Measurements from ENCODE around the gene ACSM6. TPM values are rescaled to one million over a fixed set of nuclear protein-coding genes. Genes with fewer than 3 reads are reported as not detected.

The ACSM6 gene
- total and polyA plus RNA-seq, 2 donors (not counting 3 experiments of a cell fraction or from before 2014, with no cell fraction given), result not detected

DNA sequence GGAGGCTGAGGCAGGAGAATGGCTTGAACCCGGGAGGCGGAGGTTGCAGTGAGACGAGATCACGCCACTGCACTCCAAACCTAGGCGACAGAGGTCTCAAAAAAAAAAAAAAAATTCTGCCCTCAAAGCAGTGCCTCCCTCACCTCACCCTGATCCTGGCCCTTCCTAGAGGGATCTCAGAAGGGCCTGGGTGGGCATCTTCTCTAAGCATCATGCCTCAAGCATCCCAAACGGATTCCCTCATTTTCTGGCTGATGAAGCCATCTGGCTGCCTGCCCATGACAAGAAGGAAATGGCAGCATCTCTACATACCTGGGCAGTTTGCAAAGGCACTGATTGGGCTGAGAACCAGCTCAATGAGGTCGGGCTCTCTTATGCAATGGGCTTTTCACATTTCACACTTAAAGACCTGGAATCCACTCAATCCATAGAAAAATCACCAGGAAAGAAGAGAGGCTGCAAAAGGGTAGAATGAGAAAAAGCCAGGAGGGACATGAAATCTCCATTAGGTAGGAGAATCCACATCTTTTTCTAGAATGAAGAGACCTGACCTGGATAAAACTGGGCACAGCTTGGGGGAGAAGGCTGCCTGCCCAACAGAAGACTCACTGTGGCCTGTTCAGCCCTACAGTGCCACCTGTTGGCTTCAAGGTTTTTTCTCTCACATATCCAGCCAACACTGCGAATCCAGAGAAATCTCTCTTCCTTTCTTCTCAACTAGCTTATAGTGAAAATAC lies 48.7 kb downstream of the ACSM6 start:
- Histone ChIP-seq H3K9me1 (replicated peaks; ENCODE audit: control insufficient read depth, extremely low read depth, insufficient read depth, low read length) (no peaks in the 10 kb centered on the region), H3K9ac (replicated peaks; ENCODE audit: extremely low read depth, insufficient read depth, low read length) (no peak overlapping the region), H3K36me3 (ENCODE audit: control insufficient read depth in 2 of 2, extremely low read depth in 1 of 2, insufficient read depth in 2 of 2, low read length in 2 of 2) (peaks cover 4 to 36% of the 10 kb centered on the region in 2 experiments), H4K20me1 (replicated peaks; ENCODE audit: control insufficient read depth, extremely low read depth, insufficient read depth, low read length) (no peaks in the 10 kb centered on the region), H3K79me2 (ENCODE audit: control insufficient read depth, insufficient read depth, low read length) (no peaks in the 10 kb centered on the region), H3K9me3 (replicated peaks; ENCODE audit: control insufficient read depth, insufficient read depth, low read length) (no peaks in the 10 kb centered on the region), H3K4me1 (ENCODE audit: control insufficient read depth, extremely low read depth, insufficient read depth, low read length) (peaks cover 5% of the 10 kb centered on the region), H3K4me2 (ENCODE audit: insufficient read depth, low read length) (no peak overlapping the region), H3K27ac (ENCODE audit: insufficient read depth, low read depth, low read length) (no peak overlapping the region), H3K27me3 (ENCODE audit: control insufficient read depth in 2 of 2, insufficient read depth in 2 of 2, low read length in 2 of 2) (no peaks in the 10 kb centered on the region), H2AFZ (ENCODE audit: low read depth, low read length) (no peak overlapping the region), H3K4me3 (replicated peaks in 1 of 3; ENCODE audit: insufficient read depth in 1 of 3, low read depth in 1 of 3, low read length in 3 of 3) (no peak overlapping the region)
- ChIA-PET POLR2A (interaction anchor here (0.5 to 1.6 kb wide), 2 partner anchors 66 to 123 kb away, joined by 3 to 4 read pairs; no protein-coding TSS in a partner anchor), CTCF (interaction anchor here (0.6 to 8.3 kb wide), 41 partner anchors 7 to 612 kb away, joined by 3 to 492 read pairs (median 4); no protein-coding TSS in a partner anchor)
- FAIRE-seq (peak; percentile 89), DNase-seq (ENCODE audit: low read depth, low spot score) (peak; percentile 41)
- dilution Hi-C loops (cut with MboI; ENCODE audit: extremely low pct_ligation_motif_present, low sequenced_read_pairs) (no loop called here), intact Hi-C loops (cut with micrococcal nuclease) (loop anchor here (1.0 to 10.0 kb wide), 5 partner anchors 34 to 612 kb away; no protein-coding TSS in a partner anchor)
- no TSS peak for BruUV-seq (replicated peaks)
- TF ChIP-seq CTCF (IDR thresholded peaks at IDR 0.05; ENCODE audit: extremely low read depth in 1 of 2, insufficient read depth in 1 of 2, low read depth in 1 of 2, low read length in 2 of 2) (peak; percentile 58 to 74), MAX (IDR thresholded peaks at IDR 0.05; ENCODE audit: insufficient read depth, insufficient read length) (no peak), MYC (IDR thresholded peaks at IDR 0.05; ENCODE audit: low read depth, low read length) (no peak), EZH2 (IDR thresholded peaks at IDR 0.05; ENCODE audit: borderline replicate concordance, low read depth, low read length, severe bottlenecking) (no peak), POLR2A (IDR thresholded peaks at IDR 0.05; ENCODE audit: low read depth, low read length) (no peak)

Measured in endothelial cell of umbilical vein (primary cell).